PFSK-1 (cell line): Measurements from ENCODE around the gene TRAFD1.

Experiments used
- POLR2AphosphoS5 ChIP-seq: IDR thresholded peaks from 2 replicates; pipeline ENCODE4 v1.6.1; 2012; ENCODE audit warnings: low read depth, mild to moderate bottlenecking, control low read depth, low read length, moderate library complexity
- SIN3A ChIP-seq: IDR thresholded peaks from 2 replicates; pipeline ENCODE4 v1.6.1; 2012; ENCODE audit warnings: mild to moderate bottlenecking, low read length, moderate library complexity, borderline replicate concordance; ENCODE audit not compliant: insufficient read depth
- TAF1 ChIP-seq: IDR thresholded peaks from 2 replicates; pipeline ENCODE4 v1.6.1; 2012; ENCODE audit warnings: low read length, control low read depth, borderline replicate concordance; ENCODE audit not compliant: insufficient read depth
- TF ChIP-seq, protein P1 (sequence below), 2 experiments: IDR thresholded peaks; 2 replicates each; pipeline versions ENCODE4 v1.6.1 to v1.8.0; 2011 to 2012; ENCODE audit warnings: low read depth in 2 of 2, low read length in 2 of 2, control low read depth in 1 of 2, inconsistent platforms in 1 of 2, mild to moderate bottlenecking in 1 of 2, moderate library complexity in 1 of 2; ENCODE audit not compliant: insufficient read depth in 1 of 2

DNA sequence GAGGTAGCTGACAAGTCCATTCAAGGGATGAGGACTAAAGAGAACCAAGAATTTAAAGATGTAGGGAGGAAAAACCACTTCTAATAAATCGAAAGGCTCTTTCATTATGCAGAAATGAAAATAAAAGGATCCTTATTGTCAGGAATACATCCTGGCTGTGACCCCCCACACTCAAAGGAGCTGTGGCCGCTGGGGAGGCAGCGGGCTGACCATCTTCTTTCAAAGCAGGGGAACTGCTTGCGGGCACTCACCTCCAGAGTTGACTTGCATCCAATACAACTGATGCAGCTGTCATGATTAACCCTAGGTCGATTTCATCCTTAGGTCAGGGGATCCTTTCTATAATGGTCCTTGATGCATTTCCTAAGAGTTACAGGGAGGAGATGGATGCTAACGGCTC, 35.3 kb downstream of the TRAFD1 start:
- TF ChIP-seq POLR2AphosphoS5 (no peak), SIN3A (no peak), TAF1 (no peak)
- TF ChIP-seq, protein P1, sequence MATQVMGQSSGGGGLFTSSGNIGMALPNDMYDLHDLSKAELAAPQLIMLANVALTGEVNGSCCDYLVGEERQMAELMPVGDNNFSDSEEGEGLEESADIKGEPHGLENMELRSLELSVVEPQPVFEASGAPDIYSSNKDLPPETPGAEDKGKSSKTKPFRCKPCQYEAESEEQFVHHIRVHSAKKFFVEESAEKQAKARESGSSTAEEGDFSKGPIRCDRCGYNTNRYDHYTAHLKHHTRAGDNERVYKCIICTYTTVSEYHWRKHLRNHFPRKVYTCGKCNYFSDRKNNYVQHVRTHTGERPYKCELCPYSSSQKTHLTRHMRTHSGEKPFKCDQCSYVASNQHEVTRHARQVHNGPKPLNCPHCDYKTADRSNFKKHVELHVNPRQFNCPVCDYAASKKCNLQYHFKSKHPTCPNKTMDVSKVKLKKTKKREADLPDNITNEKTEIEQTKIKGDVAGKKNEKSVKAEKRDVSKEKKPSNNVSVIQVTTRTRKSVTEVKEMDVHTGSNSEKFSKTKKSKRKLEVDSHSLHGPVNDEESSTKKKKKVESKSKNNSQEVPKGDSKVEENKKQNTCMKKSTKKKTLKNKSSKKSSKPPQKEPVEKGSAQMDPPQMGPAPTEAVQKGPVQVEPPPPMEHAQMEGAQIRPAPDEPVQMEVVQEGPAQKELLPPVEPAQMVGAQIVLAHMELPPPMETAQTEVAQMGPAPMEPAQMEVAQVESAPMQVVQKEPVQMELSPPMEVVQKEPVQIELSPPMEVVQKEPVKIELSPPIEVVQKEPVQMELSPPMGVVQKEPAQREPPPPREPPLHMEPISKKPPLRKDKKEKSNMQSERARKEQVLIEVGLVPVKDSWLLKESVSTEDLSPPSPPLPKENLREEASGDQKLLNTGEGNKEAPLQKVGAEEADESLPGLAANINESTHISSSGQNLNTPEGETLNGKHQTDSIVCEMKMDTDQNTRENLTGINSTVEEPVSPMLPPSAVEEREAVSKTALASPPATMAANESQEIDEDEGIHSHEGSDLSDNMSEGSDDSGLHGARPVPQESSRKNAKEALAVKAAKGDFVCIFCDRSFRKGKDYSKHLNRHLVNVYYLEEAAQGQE (IDR thresholded peaks at IDR 0.05; ENCODE audit: insufficient read depth in 1 of 2, low read depth in 2 of 2, low read length in 2 of 2) = no peak
